WTC11 (cell line): ENCODE results near the gene FGF8. TPM values are rescaled to one million over a fixed set of nuclear protein-coding genes. Genes with fewer than 3 reads are reported as not detected.
"Not testable (repeated sequence)": the region's sequence is repeated elsewhere in the genome, so short reads cannot be mapped to it uniquely, and the experiment has no call there.

Source experiments
- ATAC-seq: fragments of 200-7000 bp; cut with Tn5 transposase; 2 replicates; pipeline ENCODE4 v1.10.0; 2021; ENCODE audit warnings: mild to moderate bottlenecking, moderate library complexity
- CTCF ChIA-PET: fragments of 300-600 bp; sonication (Branson Sonifier 250); formaldehyde crosslinking; loops from one replicate; lab custom pipeline; 2021; ENCODE audit warnings: antibody characterized with exemption; lab: Charles Lee
- POLR2A ChIA-PET: fragments of 350-600 bp; sonication (Branson Sonifier 250); formaldehyde crosslinking; loops from one replicate; lab custom pipeline; 2021; ENCODE audit warnings: antibody characterized with exemption; lab: Charles Lee
- DNase-seq: peaks from one replicate; pipeline ENCODE4 v3.0.0; 2021; ENCODE audit warnings: low spot score
- H3K27ac Mint-ChIP-seq: 2 replicates; pipeline ENCODE4 v1.8.0; 2021; ENCODE audit warnings: mixed read lengths
- H3K27me3 Mint-ChIP-seq: 2 replicates; pipeline ENCODE4 v1.8.0; 2021; ENCODE audit warnings: low read depth, mild to moderate bottlenecking, moderate library complexity, mixed read lengths
- H3K36me3 Mint-ChIP-seq: 2 replicates; pipeline ENCODE4 v1.8.0; 2021; ENCODE audit warnings: mixed read lengths
- H3K4me1 Mint-ChIP-seq: 2 replicates; pipeline ENCODE4 v1.8.0; 2022; ENCODE audit warnings: mixed read lengths
- H3K4me3 Mint-ChIP-seq: 2 replicates; pipeline ENCODE4 v1.8.0; 2021; ENCODE audit warnings: mild to moderate bottlenecking, moderate library complexity, mixed read lengths
- H3K9me3 Mint-ChIP-seq: 2 replicates; pipeline ENCODE4 v1.8.0; 2021; ENCODE audit warnings: mixed read lengths
- AR ChIP-seq: fragments of 250-450 bp; sonication (Bioruptor Pico); IDR thresholded peaks from 2 replicates; pipeline ENCODE4 v1.9.0; 2021; ENCODE audit warnings: mild to moderate bottlenecking
- ARID4B ChIP-seq: sonication (generic); formaldehyde crosslinking; IDR thresholded peaks from 2 replicates; pipeline ENCODE4 v1.8.0; 2023; ENCODE audit warnings: missing genetic modification reagents, mild to moderate bottlenecking, borderline replicate concordance
- CDX4 ChIP-seq: fragments of 250-450 bp; sonication (Bioruptor Pico); IDR thresholded peaks from 2 replicates; pipeline ENCODE4 v1.9.0; 2021; ENCODE audit warnings: moderate library complexity, mild to moderate bottlenecking, inconsistent platforms, borderline replicate concordance
- GABPB1 ChIP-seq: sonication (generic); formaldehyde crosslinking; IDR thresholded peaks from 2 replicates; pipeline ENCODE4 v1.8.1; 2023; ENCODE audit warnings: mild to moderate bottlenecking, missing genetic modification reagents
- IRF2 ChIP-seq: sonication (generic); formaldehyde crosslinking; IDR thresholded peaks from 2 replicates; pipeline ENCODE4 v1.8.0; 2022; ENCODE audit warnings: low read depth, missing genetic modification reagents, borderline replicate concordance
- NFATC4 ChIP-seq: fragments of 250-450 bp; sonication (Bioruptor Pico); IDR thresholded peaks from 2 replicates; pipeline ENCODE4 v1.9.0; 2021; ENCODE audit warnings: mild to moderate bottlenecking
- NFYB ChIP-seq: sonication (generic); formaldehyde crosslinking; conservative IDR thresholded peaks from 2 replicates; pipeline ENCODE4 v1.8.0; 2022; ENCODE audit warnings: low read depth, missing genetic modification reagents
- SMAD4 ChIP-seq: sonication (generic); formaldehyde crosslinking; IDR thresholded peaks from 2 replicates; pipeline ENCODE4 v1.8.0; 2022; ENCODE audit warnings: mild to moderate bottlenecking, missing genetic modification reagents
- TEAD1 ChIP-seq: sonication (generic); formaldehyde crosslinking; IDR thresholded peaks from 2 replicates; pipeline ENCODE4 v1.8.0; 2022; ENCODE audit warnings: mild to moderate bottlenecking, missing genetic modification reagents
- TEAD4 ChIP-seq: sonication (generic); formaldehyde crosslinking; IDR thresholded peaks from 2 replicates; pipeline ENCODE4 v1.8.0; 2022; ENCODE audit warnings: mild to moderate bottlenecking, missing genetic modification reagents
- ZMAT4 ChIP-seq: fragments of 250-450 bp; sonication (Bioruptor Pico); IDR thresholded peaks from 2 replicates; pipeline ENCODE4 v1.9.0; 2021; ENCODE audit warnings: mild to moderate bottlenecking
- ZNF138 ChIP-seq: sonication (generic); formaldehyde crosslinking; conservative IDR thresholded peaks from 2 replicates; pipeline ENCODE4 v1.8.1; 2022; ENCODE audit warnings: mild to moderate bottlenecking, moderate library complexity, missing genetic modification reagents
- ZNF396 ChIP-seq: fragments of 250-450 bp; sonication (Bioruptor Pico); IDR thresholded peaks from 2 replicates; pipeline ENCODE4 v1.8.0; 2021; ENCODE audit warnings: mild to moderate bottlenecking, moderate library complexity, borderline replicate concordance
- ZNF423 ChIP-seq: fragments of 250-450 bp; sonication (Bioruptor Pico); IDR thresholded peaks from 2 replicates; pipeline ENCODE4 v2.1.2; 2022; ENCODE audit warnings: mild to moderate bottlenecking, moderate library complexity
- total RNA-seq: library from RNA; stranded (reverse); gene quantifications from 3 replicates; pipeline ENCODE4 v1.2.3, GENCODE V29; 2021

FGF8 gene
- total RNA-seq, 1 experiment from 2014 or later = 28.9 TPM

GRCh38 chr10:101793526-101793925, 17.6 kb upstream of the FGF8 start:
- H3K36me3 Mint-ChIP-seq = peaks cover 70% of the 10 kb centered on the region
- ChIA-PET CTCF (interaction anchor here (1.5 kb wide), 1 partner anchor 191 kb away, joined by 3 read pairs; no protein-coding TSS in a partner anchor), POLR2A (no interaction called here)
- no peaks in the 10 kb centered on the region for H3K27me3 Mint-ChIP-seq
- no peak overlapping the region for H3K27ac Mint-ChIP-seq
- no peaks in the 10 kb centered on the region for H3K9me3 Mint-ChIP-seq
- H3K4me1 Mint-ChIP-seq = no peaks in the 10 kb centered on the region
- ATAC-seq = no peak
- no peak overlapping the region for H3K4me3 Mint-ChIP-seq
- TF ChIP-seq ARID4B (no peak), ZNF423 (CRISPR knock-in tag) (no peak), ZNF396 (CRISPR knock-in tag) (no peak), ZNF138 (CRISPR knock-in tag) (no peak), AR (CRISPR knock-in tag) (no peak), CDX4 (CRISPR knock-in tag) (no peak), NFATC4 (CRISPR knock-in tag) (no peak), GABPB1 (CRISPR knock-in tag) (no peak), IRF2 (CRISPR knock-in tag) (no peak), NFYB (CRISPR knock-in tag) (no peak), ZMAT4 (CRISPR knock-in tag) (no peak), SMAD4 (CRISPR knock-in tag) (no peak), TEAD4 (CRISPR knock-in tag) (no peak)
- DNase-seq = no peak

- Mint-ChIP-seq H3K4me3 (no peak overlapping the region), H3K27me3 (no peaks in the 10 kb centered on the region), H3K9me3 (no peaks in the 10 kb centered on the region), H3K27ac (peak overlapping the region; percentile 19; the same call in 1 of the 2 replicates), H3K36me3 (peaks cover 61% of the 10 kb centered on the region), H3K4me1 (peaks cover 3% of the 10 kb centered on the region)
- CTCF ChIA-PET = interaction anchor here (0.7 to 1.1 kb wide), 4 partner anchors 8 to 220 kb away, joined by 3 to 5 read pairs (median 4); no protein-coding TSS in a partner anchor
- POLR2A ChIA-PET = interaction anchor here (0.9 kb wide), 1 partner anchor 28 kb away, joined by 4 read pairs; the partner anchor contains the start of gene OGA
- ATAC-seq = no peak
- no peak for DNase-seq
- TF ChIP-seq GABPB1 (CRISPR knock-in tag) (peak; percentile 44; the same call in 1 of the 2 replicates), TEAD1 (no peak)
These were observed 13.8 kb upstream of the FGF8 start for GRCh38 chr10:101789686-101790085.

- Mint-ChIP-seq H3K36me3 (peaks cover 56% of the 10 kb centered on the region), H3K27ac (peak overlapping the region; percentile 19; the same call in 1 of the 2 replicates)
- CTCF ChIA-PET, POLR2A ChIA-PET, H3K4me1 Mint-ChIP-seq, H3K27me3 Mint-ChIP-seq, ATAC-seq, H3K4me3 Mint-ChIP-seq, DNase-seq, H3K9me3 Mint-ChIP-seq: not testable (repeated sequence)
These were observed 13.3 kb upstream of the FGF8 start for GRCh38 chr10:101789231-101789630.
